Spleen (tissue), 7 donors: ENCODE data around the gene CYP2A13.
A peak's percentile ranks its signal among the peaks of the same experiment; 100 is the strongest.
"Not testable (repeated sequence)": the region's sequence is repeated elsewhere in the genome, so short reads cannot be mapped to it uniquely, and the experiment has no call there.

Source experiments
- CTCF ChIP-seq, 11 experiments: fragments of 200-600 bp in 7 of 11; fragments of 450-650 bp in 4 of 11; sonication (generic) in 4 of 11; IDR thresholded peaks in 8 of 11; conservative IDR thresholded peaks in 3 of 11; 1 replicate in 7 of 11; 2 replicates in 4 of 11; pipeline versions ENCODE4 v1.4.0 to v1.8.0; 2016 to 2021; ENCODE audit warnings: antibody characterized with exemption in 11 of 11, inconsistent platforms in 4 of 11, mild to moderate bottlenecking in 1 of 11
- POLR2A ChIP-seq, 3 donors: fragments of 450-650 bp; IDR thresholded peaks; one replicate each; pipeline ENCODE4 v1.5.1; 2017; ENCODE audit warnings: antibody characterized with exemption in 3 of 3, mild to moderate bottlenecking in 1 of 3
- POLR2AphosphoS5 ChIP-seq, 3 donors: sonication (generic); formaldehyde crosslinking; IDR thresholded peaks; one replicate each; pipeline ENCODE4 v1.5.1; 2017; ENCODE audit warnings: antibody characterized with exemption in 3 of 3
- donor health status: DM: no; HTN: no; CAD: no; lungs with moderate emphysema.
- donor health status: DM: no; HTN: no; CAD: no.
- donor health status: DM: no; HTN: no; CAD: no.

- peak in 5 of 11 experiments; percentile 24 to 55 (median 46) for TF ChIP-seq CTCF (IDR thresholded peaks at IDR 0.05 in 8 of 11, conservative IDR thresholded peaks at IDR 0.05 in 3 of 11)
- TF ChIP-seq POLR2A (IDR thresholded peaks at IDR 0.05) = not testable (repeated sequence)
- TF ChIP-seq POLR2AphosphoS5 (IDR thresholded peaks at IDR 0.05) = peak in 2 of 3 donors; percentile 9 to 71
Measured at GRCh38 chr19:41127801-41128300, 39.6 kb downstream of the CYP2A13 start.
